GM19328 (cell line): ENCODE data around the gene PHLDB2.

Experiments
- ATAC-seq: cut with Tn5 transposase; IDR thresholded peaks from one replicate; pipeline ENCODE4 v1.9.1; 2021; ENCODE audit warnings: mild to moderate bottlenecking, moderate library complexity; ENCODE audit not compliant: unreplicated experiment

PHLDB2 gene

DNA sequence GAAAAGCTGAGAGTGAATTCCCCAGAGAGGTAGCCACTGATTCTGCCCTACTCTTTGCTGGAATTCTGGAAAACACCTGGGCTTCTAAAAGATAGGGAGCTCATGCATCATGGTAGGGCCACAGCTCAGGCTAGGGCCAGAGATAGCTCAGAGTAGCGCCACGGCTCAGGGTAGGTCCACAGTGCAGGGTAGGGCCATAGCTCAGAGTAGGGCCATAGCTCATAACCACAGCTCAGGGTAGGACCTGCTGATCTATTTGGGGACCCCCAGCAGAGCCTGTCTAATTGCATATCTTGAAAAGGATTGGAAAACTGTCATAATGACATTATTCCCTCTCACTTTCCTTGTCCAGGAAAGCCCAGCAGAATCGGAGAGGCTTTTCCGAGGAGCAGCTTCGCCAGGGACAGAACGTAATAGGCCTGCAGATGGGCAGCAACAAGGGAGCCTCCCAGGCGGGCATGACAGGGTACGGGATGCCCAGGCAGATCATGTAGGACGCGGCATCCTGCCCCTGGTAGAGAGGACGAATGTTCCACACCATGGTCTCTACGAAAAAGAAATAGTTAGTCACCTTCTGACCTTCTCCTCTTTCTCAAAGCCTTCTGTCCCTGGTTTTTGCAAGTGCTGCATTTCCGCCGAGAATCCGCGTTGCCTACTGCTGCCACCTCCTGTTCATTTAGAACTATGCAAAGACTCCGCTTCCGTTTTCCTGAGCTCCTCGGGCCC is 154.2 kb downstream of the PHLDB2 start:
- no peak for ATAC-seq

DNA sequence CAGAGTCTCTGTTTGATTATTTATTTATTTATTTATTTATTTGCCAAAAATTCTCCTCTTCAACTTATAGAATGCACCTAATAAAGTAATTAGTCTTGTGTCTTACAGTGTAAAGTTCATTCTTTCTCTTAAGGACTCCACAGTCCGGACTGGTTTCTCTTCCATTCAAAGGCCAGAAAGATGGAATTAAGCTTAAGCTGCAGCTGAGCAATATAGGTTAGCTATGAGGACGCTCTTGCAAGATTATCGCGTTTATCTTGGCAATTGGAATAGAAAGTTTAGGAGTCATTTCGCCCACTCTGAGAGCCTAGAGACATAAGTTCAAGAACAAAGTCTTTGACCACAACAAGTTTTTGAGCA is 154.7 kb downstream of the PHLDB2 start:
- no peak for ATAC-seq

DNA sequence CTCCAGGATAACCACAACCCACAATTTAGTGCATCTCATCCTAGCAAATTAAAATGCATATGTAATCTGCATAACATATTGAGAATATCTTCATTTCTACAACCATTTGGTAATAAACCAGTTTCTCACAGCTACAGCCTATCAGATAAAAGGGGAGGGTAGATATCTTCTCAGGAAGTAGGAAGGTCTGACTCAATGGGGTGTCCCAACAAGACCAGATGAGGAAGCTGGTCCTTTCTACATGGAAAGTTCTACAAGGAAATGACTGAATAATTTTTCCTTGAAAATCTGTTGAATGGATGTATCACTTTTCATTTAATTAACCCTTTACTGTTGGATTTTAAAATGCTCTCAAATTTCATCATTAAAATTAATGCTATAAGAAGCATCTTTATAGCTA is 158.0 kb downstream of the PHLDB2 start:
- ATAC-seq = no peak

DNA sequence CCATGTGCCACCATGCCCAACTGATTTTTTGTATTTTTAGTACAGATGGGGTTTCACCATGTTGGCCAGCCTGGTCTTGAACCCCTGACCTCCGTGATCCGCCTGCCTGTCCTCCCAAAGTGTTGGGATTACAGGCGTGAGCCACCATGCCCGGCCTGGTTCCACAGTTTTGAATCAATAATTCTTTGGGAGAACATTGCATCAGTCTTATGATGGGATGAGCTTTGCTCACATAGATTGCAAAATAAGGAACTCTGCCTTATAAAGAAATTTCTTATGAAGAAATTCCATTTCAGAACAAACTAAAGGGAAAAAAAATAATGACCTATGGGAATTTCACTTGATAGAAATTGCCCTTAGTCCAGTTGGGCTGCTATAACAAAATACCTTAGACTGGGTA is 159.6 kb downstream of the PHLDB2 start:
- ATAC-seq = no peak

DNA sequence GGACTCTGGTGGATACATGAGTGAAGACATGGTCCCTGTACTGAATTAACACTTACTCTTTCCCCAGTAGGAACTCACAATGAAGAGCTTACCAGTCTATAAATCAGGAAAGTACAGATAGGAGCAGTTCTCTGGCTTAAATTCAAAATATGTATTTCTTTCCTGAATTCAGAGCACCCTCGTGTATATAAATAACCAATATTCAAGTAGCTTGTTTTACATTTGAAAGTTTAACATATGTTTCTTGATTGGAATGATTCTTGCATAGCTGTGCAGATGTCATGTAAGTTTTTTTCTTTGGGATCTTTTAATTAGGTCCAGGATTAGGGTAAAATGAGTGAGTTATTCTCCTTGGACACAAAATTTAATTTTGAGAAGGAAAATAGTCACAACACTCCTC is 160.7 kb downstream of the PHLDB2 start:
- no peak for ATAC-seq

DNA sequence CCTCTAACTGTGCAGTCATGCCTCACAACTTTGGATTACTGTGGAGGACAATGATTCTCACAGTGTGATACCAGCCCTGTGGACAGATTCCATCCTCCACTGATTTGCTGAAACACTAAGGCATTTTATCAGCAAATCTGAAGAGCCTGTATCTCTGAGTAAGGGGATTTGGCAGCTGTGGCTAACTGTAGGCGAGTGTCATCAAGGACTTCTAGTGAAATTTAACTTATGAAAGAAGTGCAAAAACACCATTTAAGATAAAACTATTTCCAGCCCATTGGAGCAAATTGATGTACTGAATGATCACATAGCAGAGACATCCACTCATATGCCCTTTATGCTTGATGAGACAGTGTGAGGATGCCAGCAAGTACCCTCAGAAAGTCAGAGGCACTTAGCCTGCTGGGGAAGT is 161.6 kb downstream of the PHLDB2 start:
- ATAC-seq = no peak
